Measurements from ENCODE around the gene REPIN1. TPM values are rescaled to one million over a fixed set of nuclear protein-coding genes. Genes with fewer than 3 reads are reported as not detected.

Gene REPIN1
- total RNA-seq, 1 experiment from 2014 or later, result 106 TPM

DNA sequence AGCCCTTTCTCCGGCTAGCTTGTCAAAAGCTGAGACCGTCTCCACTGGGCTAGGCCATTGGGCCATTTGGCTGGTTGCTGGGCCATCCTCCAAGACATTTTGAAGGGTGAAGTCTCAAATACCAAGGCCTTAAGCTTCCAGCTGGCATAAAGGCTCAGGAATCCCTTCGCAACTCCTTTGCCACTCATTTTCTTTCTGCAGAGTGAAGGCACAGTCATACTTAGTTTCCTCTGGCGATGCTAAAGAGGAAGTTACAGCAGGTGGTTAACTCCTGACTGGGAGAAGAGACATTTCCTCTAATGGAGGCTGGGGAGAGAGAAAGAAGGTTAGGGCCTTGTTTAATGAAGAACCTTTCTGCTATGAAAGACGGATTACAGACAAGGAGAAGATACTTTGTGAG lies 4.8 kb upstream of the REPIN1 start:
- no peak overlapping the region for H3K27ac ChIP-seq (ENCODE audit: low read depth, low read length)
- ChIA-PET POLR2A (no interaction called here), RAD21 (ENCODE audit: low non-redundant PET in 1 of 2, low total read pairs in 2 of 2, uncharacterized antibody in 2 of 2, unreplicated experiment in 2 of 2) (no interaction called here), CTCF (no interaction called here)
- peaks cover 4% of the 10 kb centered on the region for H3K79me2 ChIP-seq (ENCODE audit: insufficient read depth, low read length)
- H3K4me2 ChIP-seq (ENCODE audit: low read length), result no peak overlapping the region
- TF ChIP-seq EZH2 (IDR thresholded peaks at IDR 0.05) (no peak), SP1 (IDR thresholded peaks at IDR 0.05; ENCODE audit: low read depth) (no peak), YY1 (IDR thresholded peaks at IDR 0.05; ENCODE audit: extremely low read depth, insufficient replicate concordance, low read depth, low read length) (no peak), FOSL1 (IDR thresholded peaks at IDR 0.05; ENCODE audit: low read depth) (no peak)
- TF ChIP-seq, protein P1, sequence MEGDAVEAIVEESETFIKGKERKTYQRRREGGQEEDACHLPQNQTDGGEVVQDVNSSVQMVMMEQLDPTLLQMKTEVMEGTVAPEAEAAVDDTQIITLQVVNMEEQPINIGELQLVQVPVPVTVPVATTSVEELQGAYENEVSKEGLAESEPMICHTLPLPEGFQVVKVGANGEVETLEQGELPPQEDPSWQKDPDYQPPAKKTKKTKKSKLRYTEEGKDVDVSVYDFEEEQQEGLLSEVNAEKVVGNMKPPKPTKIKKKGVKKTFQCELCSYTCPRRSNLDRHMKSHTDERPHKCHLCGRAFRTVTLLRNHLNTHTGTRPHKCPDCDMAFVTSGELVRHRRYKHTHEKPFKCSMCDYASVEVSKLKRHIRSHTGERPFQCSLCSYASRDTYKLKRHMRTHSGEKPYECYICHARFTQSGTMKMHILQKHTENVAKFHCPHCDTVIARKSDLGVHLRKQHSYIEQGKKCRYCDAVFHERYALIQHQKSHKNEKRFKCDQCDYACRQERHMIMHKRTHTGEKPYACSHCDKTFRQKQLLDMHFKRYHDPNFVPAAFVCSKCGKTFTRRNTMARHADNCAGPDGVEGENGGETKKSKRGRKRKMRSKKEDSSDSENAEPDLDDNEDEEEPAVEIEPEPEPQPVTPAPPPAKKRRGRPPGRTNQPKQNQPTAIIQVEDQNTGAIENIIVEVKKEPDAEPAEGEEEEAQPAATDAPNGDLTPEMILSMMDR (IDR thresholded peaks at IDR 0.05 in 2 of 3, conservative IDR thresholded peaks at IDR 0.05 in 1 of 3; ENCODE audit: borderline replicate concordance in 1 of 3, insufficient read depth in 1 of 3, low read depth in 2 of 3, low read length in 2 of 3), result no peak
- TF ChIP-seq, protein P2, sequence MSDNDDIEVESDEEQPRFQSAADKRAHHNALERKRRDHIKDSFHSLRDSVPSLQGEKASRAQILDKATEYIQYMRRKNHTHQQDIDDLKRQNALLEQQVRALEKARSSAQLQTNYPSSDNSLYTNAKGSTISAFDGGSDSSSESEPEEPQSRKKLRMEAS (IDR thresholded peaks at IDR 0.05), result no peak
- no peak overlapping the region for H2AFZ ChIP-seq (ENCODE audit: low read depth, low read length, poor library complexity, severe bottlenecking)
- no peak overlapping the region for H3K9ac ChIP-seq (ENCODE audit: low read length)
- no peaks in the 10 kb centered on the region for H3K27me3 ChIP-seq (ENCODE audit: insufficient read depth, low read length)
- no peak overlapping the region for H3K4me3 ChIP-seq (replicated peaks in 1 of 2; ENCODE audit: low read depth in 1 of 2, low read length in 2 of 2)
- DNase-seq (ENCODE audit: low read depth, low spot score), result no peak
- H4K20me1 ChIP-seq (ENCODE audit: insufficient read depth), result no peaks in the 10 kb centered on the region
- peaks cover 8 to 15% of the 10 kb centered on the region in 2 experiments for H3K4me1 ChIP-seq (ENCODE audit: control insufficient read depth in 1 of 2, insufficient read depth in 2 of 2, low read length in 2 of 2)
- ATAC-seq, result no peak
- H3K9me3 ChIP-seq (ENCODE audit: control insufficient read depth in 1 of 2, insufficient read depth in 1 of 2, low read depth in 1 of 2, low read length in 2 of 2), result no peaks in the 10 kb centered on the region
- no TSS peak for BruUV-seq (replicated peaks)
- H3K9me2 ChIP-seq (ENCODE audit: insufficient read depth), result no peaks in the 10 kb centered on the region
- no peaks in the 10 kb centered on the region for H3K36me3 ChIP-seq (ENCODE audit: control insufficient read depth in 1 of 2, insufficient read depth in 2 of 2, low read length in 2 of 2)
- intact Hi-C loops (cut with micrococcal nuclease), result loop anchor here (10.0 kb wide), 1 partner anchor 59 kb away; no protein-coding TSS in a partner anchor

DNA sequence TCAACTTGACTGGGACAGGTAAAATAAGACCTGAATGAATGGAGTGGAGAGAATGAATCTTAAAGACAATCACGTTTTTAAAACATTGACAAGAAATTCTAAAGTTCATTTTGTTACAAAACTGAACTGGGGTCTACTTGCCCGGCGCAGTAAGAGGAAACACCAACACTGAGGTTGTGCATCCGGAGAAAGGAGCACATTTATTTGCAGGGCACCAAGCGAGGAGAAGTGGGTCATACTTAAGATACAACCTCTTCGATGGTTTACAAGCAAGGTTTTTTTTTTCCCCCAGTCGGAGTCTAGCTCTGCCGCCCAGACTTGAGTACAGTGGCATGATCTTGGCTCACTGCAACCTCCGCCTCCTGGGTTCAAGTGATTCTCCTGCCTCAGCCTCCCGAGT lies 3.4 kb upstream of the REPIN1 start:
- RAD21 ChIA-PET (ENCODE audit: low non-redundant PET in 1 of 2, low total read pairs in 2 of 2, uncharacterized antibody in 2 of 2, unreplicated experiment in 2 of 2), result no interaction called here
- CTCF ChIA-PET, result interaction anchor here (1.3 to 1.5 kb wide), 2 partner anchors 8 to 53 kb away, joined by 3 read pairs; no protein-coding TSS in a partner anchor
- no peak overlapping the region for H3K4me3 ChIP-seq (replicated peaks in 1 of 2; ENCODE audit: low read depth in 1 of 2, low read length in 2 of 2)
- no peaks in the 10 kb centered on the region for H4K20me1 ChIP-seq (ENCODE audit: insufficient read depth)
- no peak overlapping the region for H3K9ac ChIP-seq (ENCODE audit: low read length)
- H3K27ac ChIP-seq (ENCODE audit: low read depth, low read length), result no peak overlapping the region
- H2AFZ ChIP-seq (ENCODE audit: low read depth, low read length, poor library complexity, severe bottlenecking), result no peak overlapping the region
- POLR2A ChIA-PET, result interaction anchor here (0.7 kb wide), 1 partner anchor 17 kb away, joined by 3 read pairs; no protein-coding TSS in a partner anchor
- no peaks in the 10 kb centered on the region for H3K27me3 ChIP-seq (ENCODE audit: insufficient read depth, low read length)
- H3K9me2 ChIP-seq (ENCODE audit: insufficient read depth), result no peaks in the 10 kb centered on the region
- H3K4me1 ChIP-seq (ENCODE audit: control insufficient read depth in 1 of 2, insufficient read depth in 2 of 2, low read length in 2 of 2), result peaks cover 12 to 23% of the 10 kb centered on the region in 2 experiments
- BruUV-seq (replicated peaks), result no TSS peak
- no peak for DNase-seq (ENCODE audit: low read depth, low spot score)
- no peak for ATAC-seq
- no peaks in the 10 kb centered on the region for H3K9me3 ChIP-seq (ENCODE audit: control insufficient read depth in 1 of 2, insufficient read depth in 1 of 2, low read depth in 1 of 2, low read length in 2 of 2)
- intact Hi-C loops (cut with micrococcal nuclease), result loop anchor here (5.0 to 10.0 kb wide), 2 partner anchors 37 to 60 kb away; no protein-coding TSS in a partner anchor
- no peak overlapping the region for H3K4me2 ChIP-seq (ENCODE audit: low read length)
- H3K36me3 ChIP-seq (ENCODE audit: control insufficient read depth in 1 of 2, insufficient read depth in 2 of 2, low read length in 2 of 2), result no peaks in the 10 kb centered on the region
- peaks cover 17% of the 10 kb centered on the region for H3K79me2 ChIP-seq (ENCODE audit: insufficient read depth, low read length)
- TF ChIP-seq, protein P3, sequence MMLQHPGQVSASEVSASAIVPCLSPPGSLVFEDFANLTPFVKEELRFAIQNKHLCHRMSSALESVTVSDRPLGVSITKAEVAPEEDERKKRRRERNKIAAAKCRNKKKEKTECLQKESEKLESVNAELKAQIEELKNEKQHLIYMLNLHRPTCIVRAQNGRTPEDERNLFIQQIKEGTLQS (IDR thresholded peaks at IDR 0.05), result no peak
- TF ChIP-seq POLR2A (IDR thresholded peaks at IDR 0.05; ENCODE audit: borderline replicate concordance, extremely low read depth, insufficient read depth, insufficient read length) (no peak), CEBPB (IDR thresholded peaks at IDR 0.05; ENCODE audit: low read depth) (no peak), SIN3A (IDR thresholded peaks at IDR 0.05; ENCODE audit: low read depth) (no peak), ZFX (IDR thresholded peaks at IDR 0.05) (no peak), EGR1 (IDR thresholded peaks at IDR 0.05; ENCODE audit: low read depth) (no peak), YY1 (IDR thresholded peaks at IDR 0.05; ENCODE audit: extremely low read depth, insufficient replicate concordance, low read depth, low read length) (no peak), SRF (IDR thresholded peaks at IDR 0.05; ENCODE audit: low read depth) (no peak), ZNF274 (IDR thresholded peaks at IDR 0.05; ENCODE audit: low read depth, low read length) (no peak), RAD21 (IDR thresholded peaks at IDR 0.05; ENCODE audit: low read depth) (no peak), CBX3 (IDR thresholded peaks at IDR 0.05; ENCODE audit: low read depth) (no peak), SP1 (IDR thresholded peaks at IDR 0.05; ENCODE audit: low read depth) (no peak)
- TF ChIP-seq, protein P4, sequence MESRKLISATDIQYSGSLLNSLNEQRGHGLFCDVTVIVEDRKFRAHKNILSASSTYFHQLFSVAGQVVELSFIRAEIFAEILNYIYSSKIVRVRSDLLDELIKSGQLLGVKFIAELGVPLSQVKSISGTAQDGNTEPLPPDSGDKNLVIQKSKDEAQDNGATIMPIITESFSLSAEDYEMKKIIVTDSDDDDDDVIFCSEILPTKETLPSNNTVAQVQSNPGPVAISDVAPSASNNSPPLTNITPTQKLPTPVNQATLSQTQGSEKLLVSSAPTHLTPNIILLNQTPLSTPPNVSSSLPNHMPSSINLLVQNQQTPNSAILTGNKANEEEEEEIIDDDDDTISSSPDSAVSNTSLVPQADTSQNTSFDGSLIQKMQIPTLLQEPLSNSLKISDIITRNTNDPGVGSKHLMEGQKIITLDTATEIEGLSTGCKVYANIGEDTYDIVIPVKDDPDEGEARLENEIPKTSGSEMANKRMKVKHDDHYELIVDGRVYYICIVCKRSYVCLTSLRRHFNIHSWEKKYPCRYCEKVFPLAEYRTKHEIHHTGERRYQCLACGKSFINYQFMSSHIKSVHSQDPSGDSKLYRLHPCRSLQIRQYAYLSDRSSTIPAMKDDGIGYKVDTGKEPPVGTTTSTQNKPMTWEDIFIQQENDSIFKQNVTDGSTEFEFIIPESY (IDR thresholded peaks at IDR 0.05; ENCODE audit: extremely low read depth, insufficient replicate concordance, low read length), result no peak
- TF ChIP-seq, protein P2 (IDR thresholded peaks at IDR 0.05), result no peak
